ENCODE data around the gene NAALADL2.

- TF ChIP-seq CTCF (IDR thresholded peaks at IDR 0.05), result no peak
- no peak for TF ChIP-seq EZH2 (IDR thresholded peaks at IDR 0.05)
- no peak for TF ChIP-seq EZH2phosphoT487 (IDR thresholded peaks at IDR 0.05)
These were observed 532.5 kb downstream of the NAALADL2 start for GRCh38 chr3:175391601-175392000.

All from neural progenitor cell (in vitro differentiated cells).